ENCODE results near the gene GPATCH4.

Gene GPATCH4

DNA sequence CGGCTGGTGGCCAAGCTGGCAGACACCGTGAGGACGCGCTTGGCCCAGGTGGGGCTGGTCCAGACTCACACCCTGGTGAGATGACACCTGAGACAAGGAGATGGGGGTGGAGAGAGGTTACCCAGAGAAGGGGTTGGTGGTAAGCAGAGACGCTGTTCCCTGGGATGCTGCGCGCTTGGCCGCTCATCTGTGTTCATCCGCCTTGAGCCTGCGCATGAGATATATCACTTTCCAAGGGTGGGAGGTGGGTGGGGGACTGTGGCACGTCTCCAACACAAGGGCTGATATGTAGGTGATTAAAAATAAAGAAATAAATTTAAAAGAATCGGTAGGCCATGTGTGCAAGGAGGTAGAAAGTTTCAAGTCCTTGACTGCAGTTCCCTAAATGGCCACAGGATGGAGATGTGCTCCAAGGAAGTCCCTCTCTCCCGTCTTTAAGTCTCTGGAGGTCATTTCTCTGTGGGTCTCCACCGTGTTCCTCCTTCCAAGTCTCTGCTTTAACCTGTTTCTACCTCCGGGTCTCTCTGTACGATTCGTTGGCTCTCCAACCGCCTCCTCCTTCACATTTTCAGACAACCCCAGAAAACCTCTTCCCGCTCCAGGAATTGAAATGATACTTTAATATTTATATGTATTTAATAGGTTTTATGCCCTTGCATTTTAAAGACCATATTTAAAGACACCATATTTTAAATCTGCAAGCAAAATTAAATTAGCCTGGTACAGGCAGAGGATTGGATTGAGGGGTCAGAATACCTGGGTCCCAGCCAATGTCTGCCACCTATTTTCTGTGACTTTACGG is 17.3 kb downstream of the GPATCH4 start:
- no peak overlapping the region for H3K27ac ChIP-seq
- no peak for TF ChIP-seq ZFX (IDR thresholded peaks at IDR 0.05; ENCODE audit: borderline replicate concordance)
- TF ChIP-seq, protein P1, sequence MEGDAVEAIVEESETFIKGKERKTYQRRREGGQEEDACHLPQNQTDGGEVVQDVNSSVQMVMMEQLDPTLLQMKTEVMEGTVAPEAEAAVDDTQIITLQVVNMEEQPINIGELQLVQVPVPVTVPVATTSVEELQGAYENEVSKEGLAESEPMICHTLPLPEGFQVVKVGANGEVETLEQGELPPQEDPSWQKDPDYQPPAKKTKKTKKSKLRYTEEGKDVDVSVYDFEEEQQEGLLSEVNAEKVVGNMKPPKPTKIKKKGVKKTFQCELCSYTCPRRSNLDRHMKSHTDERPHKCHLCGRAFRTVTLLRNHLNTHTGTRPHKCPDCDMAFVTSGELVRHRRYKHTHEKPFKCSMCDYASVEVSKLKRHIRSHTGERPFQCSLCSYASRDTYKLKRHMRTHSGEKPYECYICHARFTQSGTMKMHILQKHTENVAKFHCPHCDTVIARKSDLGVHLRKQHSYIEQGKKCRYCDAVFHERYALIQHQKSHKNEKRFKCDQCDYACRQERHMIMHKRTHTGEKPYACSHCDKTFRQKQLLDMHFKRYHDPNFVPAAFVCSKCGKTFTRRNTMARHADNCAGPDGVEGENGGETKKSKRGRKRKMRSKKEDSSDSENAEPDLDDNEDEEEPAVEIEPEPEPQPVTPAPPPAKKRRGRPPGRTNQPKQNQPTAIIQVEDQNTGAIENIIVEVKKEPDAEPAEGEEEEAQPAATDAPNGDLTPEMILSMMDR (IDR thresholded peaks at IDR 0.05) = peak; percentile 95

DNA sequence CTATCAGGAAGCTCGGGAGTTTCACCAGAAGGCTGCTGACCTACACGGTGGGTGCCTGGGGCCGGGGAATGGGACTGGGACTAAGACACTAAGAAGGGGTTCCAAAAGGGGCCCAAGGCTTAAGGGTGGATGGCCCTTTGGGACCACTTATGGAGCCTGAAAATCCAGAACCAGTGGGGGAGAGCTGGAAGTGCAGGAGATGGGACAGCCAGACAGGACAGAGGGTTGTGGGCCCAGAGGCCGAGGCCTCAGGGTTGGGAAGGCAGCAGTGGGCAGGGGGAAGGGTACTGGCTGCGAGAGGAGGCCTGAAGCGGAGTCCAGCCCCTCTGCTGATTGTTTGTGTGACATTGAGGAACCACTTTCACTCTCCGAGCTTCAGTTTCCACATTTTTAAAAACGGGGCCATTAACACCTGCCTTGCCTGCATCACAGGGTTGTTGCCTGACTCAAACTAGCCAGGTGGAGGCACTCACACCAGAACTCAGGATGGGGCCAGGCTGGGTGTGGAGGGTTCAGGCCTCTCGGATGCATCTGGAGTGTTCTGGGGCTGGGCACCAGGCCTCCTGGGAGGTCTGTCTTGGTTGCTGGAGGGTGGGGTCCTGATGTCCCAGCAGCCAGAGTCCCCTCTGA is 18.8 kb downstream of the GPATCH4 start:
- no peak overlapping the region for H3K27ac ChIP-seq
- TF ChIP-seq ZFX (IDR thresholded peaks at IDR 0.05; ENCODE audit: borderline replicate concordance) = no peak
- TF ChIP-seq, protein P1 (IDR thresholded peaks at IDR 0.05) = no peak

DNA sequence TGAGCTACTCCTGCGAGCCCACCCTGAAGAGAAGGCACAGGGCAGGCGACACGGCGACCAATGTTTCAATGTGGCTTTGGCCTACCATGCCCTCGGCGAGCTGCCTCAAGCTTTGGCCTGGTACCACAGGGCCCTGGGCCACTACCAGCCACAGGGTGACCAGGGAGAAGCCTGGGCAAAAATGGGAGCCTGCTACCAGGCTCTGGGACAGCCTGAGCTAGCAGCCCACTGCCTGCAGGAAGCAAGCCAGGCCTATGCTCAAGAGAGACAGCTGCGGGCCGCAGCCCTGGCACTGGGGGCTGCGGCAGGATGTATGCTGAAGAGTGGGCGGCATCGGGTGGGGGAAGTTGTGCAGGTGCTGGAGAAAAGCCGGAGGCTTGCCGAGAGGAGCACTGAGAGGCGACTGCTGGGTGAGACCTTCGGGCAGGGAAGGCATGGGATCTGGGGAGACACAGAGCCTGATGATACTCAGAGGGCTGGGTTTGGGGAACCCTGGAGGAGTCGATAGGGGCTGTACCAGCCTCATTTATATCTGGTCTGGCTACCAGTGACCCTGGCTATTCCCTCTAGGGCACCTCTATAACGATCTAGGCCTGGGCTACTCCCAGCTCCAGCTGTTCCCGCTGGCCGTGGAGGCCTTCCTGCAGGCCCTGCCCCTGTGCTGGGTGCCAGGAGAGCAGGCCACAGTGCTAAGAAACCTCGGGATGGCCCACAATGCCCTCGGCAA is 19.5 kb downstream of the GPATCH4 start:
- TF ChIP-seq, protein P1 (IDR thresholded peaks at IDR 0.05) = no peak
- no peak for TF ChIP-seq ZFX (IDR thresholded peaks at IDR 0.05; ENCODE audit: borderline replicate concordance)
- H3K27ac ChIP-seq = no peak overlapping the region

DNA sequence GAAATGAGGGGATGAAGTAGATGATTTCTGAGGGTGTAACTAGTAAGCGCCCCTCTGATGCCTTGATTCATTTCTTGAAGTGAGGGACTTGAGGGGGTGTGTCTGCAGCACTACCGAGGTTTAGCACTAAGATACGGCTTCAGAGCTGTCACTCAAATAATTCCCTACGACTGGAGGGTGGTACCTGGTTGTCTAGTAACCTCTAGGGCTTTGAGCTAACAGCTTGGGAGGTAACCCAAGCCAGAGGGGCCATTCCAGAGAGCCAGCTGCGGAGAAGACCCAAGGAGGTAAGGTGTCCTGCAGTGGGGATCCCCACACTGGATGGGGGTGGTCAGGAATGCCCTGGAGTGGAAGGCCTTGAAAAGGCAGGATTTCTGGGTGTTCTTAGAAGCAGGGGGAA is 21.8 kb downstream of the GPATCH4 start, which contains the start of gene TTC24:
Gene TTC24 (plus strand): TSS at position 252 of the 400 bp plus-strand sequence. CDS start 1,642 bp downstream, outside the sequence.
- TF ChIP-seq, protein P1 (IDR thresholded peaks at IDR 0.05) = no peak
- TF ChIP-seq ZFX (IDR thresholded peaks at IDR 0.05; ENCODE audit: borderline replicate concordance) = no peak
- no peak within 1 kb of the TSS for H3K27ac ChIP-seq

DNA sequence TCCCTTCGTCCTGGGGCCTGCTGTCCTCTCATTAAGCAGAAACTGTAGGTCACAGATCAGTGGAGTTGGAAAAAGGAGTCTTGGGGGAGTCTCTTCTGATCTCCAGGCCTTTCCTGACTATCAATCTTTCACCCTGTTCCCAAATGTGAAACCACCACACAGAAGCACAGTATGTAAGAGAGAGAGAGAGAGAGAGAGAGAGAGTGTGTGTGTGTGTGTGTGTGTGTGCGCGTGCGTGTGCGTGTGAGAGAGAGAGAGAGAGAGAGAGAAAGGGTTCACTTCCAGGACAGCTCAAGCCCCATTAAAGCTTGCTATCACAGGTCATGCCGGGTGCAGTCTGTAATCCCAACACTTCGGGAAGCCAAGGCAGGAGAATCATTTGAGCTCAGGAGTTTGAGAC is 23.2 kb downstream of the GPATCH4 start:
- TF ChIP-seq ZFX (IDR thresholded peaks at IDR 0.05; ENCODE audit: borderline replicate concordance) = no peak
- TF ChIP-seq, protein P1 (IDR thresholded peaks at IDR 0.05) = no peak
- H3K27ac ChIP-seq = peak overlapping the region; percentile 62

DNA sequence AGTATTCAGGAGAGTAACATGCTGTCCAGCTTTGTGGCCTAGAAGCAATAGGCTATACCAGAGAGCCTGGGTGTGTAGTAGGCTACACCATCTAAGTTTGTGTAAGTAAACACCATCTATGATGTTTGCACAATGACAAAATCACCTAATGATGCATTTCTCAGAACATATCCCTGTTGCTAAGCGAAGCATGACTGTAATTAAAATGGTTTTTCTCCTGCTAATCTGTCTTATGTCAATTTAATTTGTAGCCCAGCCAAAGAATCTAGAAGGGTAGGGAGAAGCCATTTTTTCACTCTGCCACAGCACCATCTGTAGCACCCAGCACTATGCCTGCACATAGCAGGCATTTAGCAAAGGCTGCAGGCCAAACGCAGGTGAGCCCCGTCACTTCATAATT is 23.7 kb downstream of the GPATCH4 start:
- TF ChIP-seq, protein P1 (IDR thresholded peaks at IDR 0.05) = no peak
- no peak for TF ChIP-seq ZFX (IDR thresholded peaks at IDR 0.05; ENCODE audit: borderline replicate concordance)
- H3K27ac ChIP-seq = peak overlapping the region; percentile 62

Measured in 22Rv1 (cell line).